Astrocyte of the cerebellum (primary cell): ENCODE results near the gene DNAH11.
"Not testable (repeated sequence)": the region's sequence is repeated elsewhere in the genome, so short reads cannot be mapped to it uniquely, and the experiment has no call there.

Source experiments
- DNase-seq: peaks from one replicate; pipeline ENCODE4 v3.0.0-alpha.2; 2011; ENCODE audit warnings: low read depth
- H3K4me3 ChIP-seq: 2 replicates; pipeline ENCODE4 v1.5.1; 2011; ENCODE audit warnings: mild to moderate bottlenecking, low read depth, low read length, moderate library complexity
- CTCF ChIP-seq: IDR thresholded peaks from 2 replicates; pipeline ENCODE4 v1.5.1; 2012; ENCODE audit warnings: low read length, low read depth, moderate library complexity, mild to moderate bottlenecking; ENCODE audit errors: missing control alignments
- in situ Hi-C: cut with HindIII; loops from 2 replicates; pipeline ENCODE4 v1.10.0; 2017; ENCODE audit warnings: low sequenced_read_pairs

DNAH11 gene

DNA sequence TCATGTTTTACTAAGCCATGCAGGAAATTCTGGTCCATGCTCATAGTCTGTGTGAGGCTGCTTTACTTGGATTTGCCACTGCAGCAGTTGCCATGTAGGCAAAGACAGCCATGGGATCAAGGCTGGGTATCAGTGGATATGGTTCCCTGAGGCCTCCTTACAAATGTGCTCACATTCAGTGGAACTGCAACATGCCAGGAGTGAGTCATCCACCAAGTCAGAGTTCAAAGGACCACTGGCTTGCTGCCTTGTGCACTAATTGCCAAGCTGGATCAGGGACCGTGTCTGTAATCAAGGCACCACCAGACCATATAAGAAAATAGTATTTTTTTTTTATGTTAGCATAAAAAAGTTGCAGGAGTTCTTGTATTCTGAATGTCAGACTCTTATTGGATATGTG is 301.9 kb downstream of the DNAH11 start:
- DNase-seq = no peak
- in situ Hi-C loops = no loop called here

DNA sequence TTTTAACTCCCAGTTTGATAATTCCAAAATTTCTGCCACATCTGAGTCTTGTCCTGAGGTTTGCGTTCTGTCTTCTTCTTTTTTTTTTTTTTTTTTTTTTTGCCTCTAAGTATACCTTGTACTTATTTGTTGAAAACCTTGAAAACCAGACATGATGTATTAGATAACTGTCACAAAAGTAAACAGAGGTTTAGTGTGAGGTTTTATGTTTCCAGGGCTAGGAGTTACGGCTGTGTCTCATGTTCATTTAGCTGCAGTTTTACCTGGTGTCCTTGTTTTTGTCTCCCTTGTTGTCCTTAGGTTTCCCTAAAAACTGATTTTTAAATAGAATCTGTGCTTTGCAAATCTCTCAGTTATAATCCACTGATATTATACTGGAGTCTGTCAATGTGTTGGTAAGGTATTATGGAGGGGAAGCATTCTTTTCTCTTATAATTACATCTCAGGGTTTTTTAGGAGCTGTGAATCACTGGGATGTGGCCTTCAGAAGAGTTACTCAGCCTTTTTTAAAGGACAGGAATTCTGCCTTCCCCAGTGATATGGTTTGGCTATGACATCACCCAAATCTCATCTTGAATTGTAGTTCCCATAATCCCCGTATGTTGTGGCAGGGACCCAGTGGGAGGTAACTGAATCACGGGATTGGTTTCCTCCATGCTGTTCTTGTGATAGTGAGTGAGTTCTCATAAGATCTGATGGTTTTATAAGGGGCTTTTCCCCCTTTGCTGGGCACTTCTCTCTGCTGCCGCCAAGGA is 307.9 kb downstream of the DNAH11 start:
- H3K4me3 ChIP-seq = no peak overlapping the region
- in situ Hi-C loops = no loop called here
- DNase-seq = peak; percentile 49
- no peak for TF ChIP-seq CTCF

More for the DNA sequence above, 301.9 kb downstream of the DNAH11 start:
- no peak for TF ChIP-seq CTCF
- H3K4me3 ChIP-seq = no peak overlapping the region

DNA sequence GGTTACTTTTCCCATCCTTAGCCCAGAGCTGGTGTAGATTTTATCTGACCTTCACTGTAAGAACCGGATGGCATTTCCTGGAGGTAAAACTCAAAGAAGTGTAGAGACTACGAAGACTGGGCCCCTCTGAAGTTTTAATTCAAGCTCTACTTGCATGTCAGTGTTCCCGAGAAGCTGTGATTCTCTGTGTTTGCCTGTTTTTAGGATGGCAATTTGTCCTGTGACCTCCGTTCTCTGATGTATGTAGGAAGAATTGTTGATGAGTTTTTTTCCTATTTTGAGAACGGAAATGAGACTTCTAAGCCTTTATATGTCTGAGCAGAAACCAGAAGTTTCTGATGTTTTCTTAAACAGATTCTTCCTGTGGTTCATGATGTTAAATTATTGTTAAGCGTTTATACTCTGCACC is 308.7 kb downstream of the DNAH11 start:
- TF ChIP-seq CTCF = no peak
- in situ Hi-C loops = no loop called here
- no peak for DNase-seq
- H3K4me3 ChIP-seq = no peak overlapping the region

GRCh38 chr7:21865631-21866204 is 322.9 kb downstream of the DNAH11 start:
- in situ Hi-C loops, H3K4me3 ChIP-seq, DNase-seq: not testable (repeated sequence)

DNA sequence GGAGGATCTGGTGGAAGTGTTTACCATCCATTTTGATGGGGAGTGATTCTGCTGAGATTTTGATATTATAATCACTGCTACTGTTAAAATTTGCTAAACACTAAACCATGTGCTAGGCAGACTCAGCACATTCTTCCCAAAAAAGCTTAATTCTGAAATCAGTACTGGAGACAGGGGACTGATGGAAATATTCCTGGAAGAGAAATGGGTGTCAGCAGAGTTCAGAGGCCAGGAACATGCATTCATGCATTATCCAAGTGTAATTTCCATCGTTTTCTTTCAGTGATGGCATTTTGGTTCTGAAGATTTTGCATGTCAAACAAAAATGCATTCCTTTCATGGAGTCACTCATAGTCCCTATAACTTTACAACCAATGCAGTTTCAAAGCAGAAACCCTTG is 323.9 kb downstream of the DNAH11 start:
- in situ Hi-C loops = no loop called here

GRCh38 chr7:21867226-21867625 is 324.4 kb downstream of the DNAH11 start:
- no peak for DNase-seq
- in situ Hi-C loops = no loop called here
- H3K4me3 ChIP-seq = no peak overlapping the region
- TF ChIP-seq CTCF = no peak

More for the DNA sequence above, 323.9 kb downstream of the DNAH11 start:
- no peak for DNase-seq
- no peak for TF ChIP-seq CTCF
- no peak overlapping the region for H3K4me3 ChIP-seq
